ENCODE results near the gene CCL3.

DNA sequence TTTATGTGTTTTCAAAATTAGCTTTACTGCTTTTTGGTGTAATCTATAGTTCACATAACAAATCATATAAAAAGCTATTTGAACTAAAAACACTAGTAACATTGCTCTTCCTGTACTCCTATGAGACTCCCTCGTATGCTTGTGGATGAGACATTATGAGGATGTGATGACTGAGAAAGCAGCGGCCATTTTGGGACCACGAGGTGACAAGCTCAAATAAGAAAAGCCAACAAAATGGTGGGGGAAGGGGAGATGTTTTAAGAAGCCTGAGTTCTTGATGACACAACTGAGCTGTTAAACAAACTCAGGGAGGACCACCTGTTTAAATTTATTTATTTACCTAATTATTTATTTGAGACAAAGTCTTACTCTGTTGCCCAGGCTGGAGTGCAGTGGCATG, 21.4 kb downstream of the CCL3 start:
- TF ChIP-seq POLR2A (IDR thresholded peaks at IDR 0.05; ENCODE audit: extremely low read depth, insufficient read length) = no peak
- TF ChIP-seq, protein P1, sequence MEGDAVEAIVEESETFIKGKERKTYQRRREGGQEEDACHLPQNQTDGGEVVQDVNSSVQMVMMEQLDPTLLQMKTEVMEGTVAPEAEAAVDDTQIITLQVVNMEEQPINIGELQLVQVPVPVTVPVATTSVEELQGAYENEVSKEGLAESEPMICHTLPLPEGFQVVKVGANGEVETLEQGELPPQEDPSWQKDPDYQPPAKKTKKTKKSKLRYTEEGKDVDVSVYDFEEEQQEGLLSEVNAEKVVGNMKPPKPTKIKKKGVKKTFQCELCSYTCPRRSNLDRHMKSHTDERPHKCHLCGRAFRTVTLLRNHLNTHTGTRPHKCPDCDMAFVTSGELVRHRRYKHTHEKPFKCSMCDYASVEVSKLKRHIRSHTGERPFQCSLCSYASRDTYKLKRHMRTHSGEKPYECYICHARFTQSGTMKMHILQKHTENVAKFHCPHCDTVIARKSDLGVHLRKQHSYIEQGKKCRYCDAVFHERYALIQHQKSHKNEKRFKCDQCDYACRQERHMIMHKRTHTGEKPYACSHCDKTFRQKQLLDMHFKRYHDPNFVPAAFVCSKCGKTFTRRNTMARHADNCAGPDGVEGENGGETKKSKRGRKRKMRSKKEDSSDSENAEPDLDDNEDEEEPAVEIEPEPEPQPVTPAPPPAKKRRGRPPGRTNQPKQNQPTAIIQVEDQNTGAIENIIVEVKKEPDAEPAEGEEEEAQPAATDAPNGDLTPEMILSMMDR (IDR thresholded peaks at IDR 0.05; ENCODE audit: low read depth, low read length) = no peak
- TF ChIP-seq, protein P2, sequence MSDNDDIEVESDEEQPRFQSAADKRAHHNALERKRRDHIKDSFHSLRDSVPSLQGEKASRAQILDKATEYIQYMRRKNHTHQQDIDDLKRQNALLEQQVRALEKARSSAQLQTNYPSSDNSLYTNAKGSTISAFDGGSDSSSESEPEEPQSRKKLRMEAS (IDR thresholded peaks at IDR 0.05; ENCODE audit: low read depth, low read length) = no peak
- TF ChIP-seq MYC (IDR thresholded peaks at IDR 0.05; ENCODE audit: low read depth, low read length) = no peak
